DND-41 (cell line): ENCODE results near the gene CCDC178.

Experiments used
- ATAC-seq: fragments of 200-7000 bp; cut with Tn5 transposase; 3 replicates; pipeline ENCODE4 v1.9.1; 2021; ENCODE audit warnings: low read depth; ENCODE audit not compliant: insufficient read depth
- DNase-seq: peaks from one replicate; pipeline ENCODE4 v3.0.0-alpha.2; 2020
- H2AFZ ChIP-seq: 2 replicates; pipeline ENCODE4 v1.6.0; 2012; ENCODE audit warnings: low read depth, low read length
- H3K27ac ChIP-seq: 2 replicates; pipeline ENCODE4 v1.5.1; 2012; ENCODE audit warnings: low read length, inconsistent platforms
- H3K27me3 ChIP-seq: fragments of 200-600 bp; sonication (generic); 2 replicates; pipeline ENCODE4 v1.6.0; 2012; ENCODE audit warnings: low read length, mild to moderate bottlenecking, inconsistent platforms; ENCODE audit not compliant: insufficient read depth, poor library complexity
- H3K36me3 ChIP-seq: 2 replicates; pipeline ENCODE4 v1.5.1; 2012; ENCODE audit warnings: low read length, inconsistent platforms; ENCODE audit not compliant: insufficient read depth
- H3K4me1 ChIP-seq: 2 replicates; pipeline ENCODE4 v1.5.1; 2012; ENCODE audit warnings: mild to moderate bottlenecking, low read length; ENCODE audit not compliant: insufficient read depth
- H3K4me2 ChIP-seq: 2 replicates; pipeline ENCODE4 v1.6.0; 2012; ENCODE audit warnings: mild to moderate bottlenecking, moderate library complexity, low read length, inconsistent platforms; ENCODE audit not compliant: insufficient read depth
- H3K4me3 ChIP-seq, 2 experiments: fragments of 200-600 bp in 1 of 2; shearing (Covaris generic) in 1 of 2; 2 replicates each; pipeline ENCODE4 v1.5.1; 2012 to 2016; ENCODE audit warnings: inconsistent platforms in 2 of 2, low read length in 2 of 2, mild to moderate bottlenecking in 2 of 2, low read depth in 1 of 2, moderate library complexity in 1 of 2
- H3K79me2 ChIP-seq: 2 replicates; pipeline ENCODE4 v1.6.0; 2012; ENCODE audit warnings: low read length, inconsistent platforms; ENCODE audit not compliant: insufficient read depth
- H3K9ac ChIP-seq: 2 replicates; pipeline ENCODE4 v1.6.0; 2012; ENCODE audit warnings: low read depth, mild to moderate bottlenecking, inconsistent platforms, low read length, moderate library complexity
- H3K9me3 ChIP-seq: 2 replicates; pipeline ENCODE4 v1.5.1; 2012; ENCODE audit warnings: low read length, moderate library complexity, mild to moderate bottlenecking, inconsistent platforms; ENCODE audit not compliant: insufficient read depth, severe bottlenecking
- H4K20me1 ChIP-seq: 2 replicates; pipeline ENCODE4 v1.6.0; 2012; ENCODE audit warnings: low read length; ENCODE audit not compliant: insufficient read depth
- EZH2 ChIP-seq: IDR thresholded peaks from 3 replicates; pipeline ENCODE4 v1.6.1; 2012; ENCODE audit warnings: borderline replicate concordance, low read depth, mild to moderate bottlenecking, moderate library complexity, low read length, inconsistent platforms; ENCODE audit not compliant: severe bottlenecking
- TF ChIP-seq, protein P1 (sequence below): IDR thresholded peaks from 2 replicates; pipeline ENCODE4 v1.5.1; 2012; ENCODE audit warnings: borderline replicate concordance, low read length, moderate library complexity, mild to moderate bottlenecking; ENCODE audit not compliant: poor library complexity, severe bottlenecking; ENCODE audit errors: extremely low read depth

Gene CCDC178

DNA sequence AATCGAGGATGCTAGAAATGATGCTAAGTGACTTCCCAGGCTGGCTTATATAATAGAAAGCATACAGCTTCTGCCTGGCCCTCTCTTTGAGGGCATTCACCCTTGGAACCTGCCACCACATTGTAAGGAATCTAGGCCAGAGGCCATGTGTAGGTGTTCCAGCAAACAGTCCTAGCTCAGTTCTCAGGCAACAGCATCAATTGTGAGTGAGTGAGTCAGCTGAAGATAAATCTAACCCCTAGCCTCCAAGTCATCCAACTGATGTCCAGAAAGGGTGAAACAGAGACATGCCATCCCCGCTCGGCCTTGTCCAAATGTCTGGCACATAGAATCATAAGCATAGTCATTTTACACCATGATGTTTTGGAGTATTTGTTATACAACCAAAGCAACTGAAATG is 343.4 kb downstream of the CCDC178 start:
- Histone ChIP-seq H3K4me2 (no peak overlapping the region), H3K9ac (no peak overlapping the region), H3K79me2 (no peaks in the 10 kb centered on the region), H3K9me3 (no peaks in the 10 kb centered on the region), H3K27ac (no peak overlapping the region), H4K20me1 (no peaks in the 10 kb centered on the region), H3K4me3 (no peak overlapping the region), H2AFZ (no peak overlapping the region), H3K36me3 (no peaks in the 10 kb centered on the region), H3K4me1 (no peaks in the 10 kb centered on the region), H3K27me3 (no peaks in the 10 kb centered on the region)
- ATAC-seq (no peak), DNase-seq (no peak)
- TF ChIP-seq, protein P1, sequence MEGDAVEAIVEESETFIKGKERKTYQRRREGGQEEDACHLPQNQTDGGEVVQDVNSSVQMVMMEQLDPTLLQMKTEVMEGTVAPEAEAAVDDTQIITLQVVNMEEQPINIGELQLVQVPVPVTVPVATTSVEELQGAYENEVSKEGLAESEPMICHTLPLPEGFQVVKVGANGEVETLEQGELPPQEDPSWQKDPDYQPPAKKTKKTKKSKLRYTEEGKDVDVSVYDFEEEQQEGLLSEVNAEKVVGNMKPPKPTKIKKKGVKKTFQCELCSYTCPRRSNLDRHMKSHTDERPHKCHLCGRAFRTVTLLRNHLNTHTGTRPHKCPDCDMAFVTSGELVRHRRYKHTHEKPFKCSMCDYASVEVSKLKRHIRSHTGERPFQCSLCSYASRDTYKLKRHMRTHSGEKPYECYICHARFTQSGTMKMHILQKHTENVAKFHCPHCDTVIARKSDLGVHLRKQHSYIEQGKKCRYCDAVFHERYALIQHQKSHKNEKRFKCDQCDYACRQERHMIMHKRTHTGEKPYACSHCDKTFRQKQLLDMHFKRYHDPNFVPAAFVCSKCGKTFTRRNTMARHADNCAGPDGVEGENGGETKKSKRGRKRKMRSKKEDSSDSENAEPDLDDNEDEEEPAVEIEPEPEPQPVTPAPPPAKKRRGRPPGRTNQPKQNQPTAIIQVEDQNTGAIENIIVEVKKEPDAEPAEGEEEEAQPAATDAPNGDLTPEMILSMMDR = no peak
- TF ChIP-seq EZH2 = no peak

DNA sequence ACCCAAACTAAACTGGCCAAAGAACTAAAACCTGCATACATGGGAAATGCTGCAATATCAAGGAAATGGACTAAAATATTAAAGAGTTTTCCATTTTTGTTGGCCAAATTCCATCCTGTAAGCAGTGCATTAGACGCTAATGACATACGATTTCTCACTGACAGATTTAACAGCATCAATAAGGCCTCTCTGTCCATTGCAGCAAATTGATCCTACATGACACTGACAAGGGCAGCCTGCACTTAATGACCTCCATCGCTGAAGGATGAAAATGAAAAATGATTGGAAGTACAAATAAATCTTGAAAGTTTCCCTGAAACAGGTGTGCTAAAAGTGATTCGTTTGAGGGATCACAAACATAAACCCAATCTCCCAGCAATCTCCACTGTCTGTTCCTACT is 350.1 kb downstream of the CCDC178 start:
- H3K79me2 ChIP-seq = no peaks in the 10 kb centered on the region
- TF ChIP-seq, protein P1 = no peak
- no peak for TF ChIP-seq EZH2
- no peak overlapping the region for H3K9ac ChIP-seq
- no peak overlapping the region for H2AFZ ChIP-seq
- no peaks in the 10 kb centered on the region for H3K36me3 ChIP-seq
- no peak overlapping the region for H3K27ac ChIP-seq
- no peaks in the 10 kb centered on the region for H3K27me3 ChIP-seq
- ATAC-seq (no peak), DNase-seq (no peak)
- H4K20me1 ChIP-seq = no peaks in the 10 kb centered on the region
- H3K9me3 ChIP-seq = no peaks in the 10 kb centered on the region
- no peak overlapping the region for H3K4me3 ChIP-seq
- no peak overlapping the region for H3K4me2 ChIP-seq
- no peaks in the 10 kb centered on the region for H3K4me1 ChIP-seq

DNA sequence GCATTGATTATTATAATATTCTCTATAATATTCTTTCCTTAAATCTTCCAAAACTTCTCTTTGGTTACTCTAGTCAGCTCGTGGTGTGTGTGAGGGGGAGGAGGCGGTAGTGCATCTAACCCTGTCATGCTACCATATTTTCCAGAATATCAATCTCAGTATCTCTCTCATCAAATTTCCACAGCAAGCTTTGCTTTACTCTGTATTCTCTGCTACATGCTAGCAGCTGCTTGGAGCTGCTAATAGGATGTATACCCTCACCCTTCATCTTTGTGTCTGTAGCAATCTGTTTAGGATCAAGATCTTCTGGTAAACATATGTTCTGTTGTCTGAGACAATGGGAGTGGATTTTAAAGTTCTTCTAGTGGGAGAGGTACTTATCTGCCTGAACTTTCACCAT is 363.9 kb downstream of the CCDC178 start:
- H2AFZ ChIP-seq = no peak overlapping the region
- H3K4me3 ChIP-seq = no peak overlapping the region
- no peak overlapping the region for H3K4me2 ChIP-seq

More for the DNA sequence above, 363.9 kb downstream of the CCDC178 start:
- no peak for DNase-seq
- Histone ChIP-seq H4K20me1 (no peaks in the 10 kb centered on the region), H3K9me3 (no peaks in the 10 kb centered on the region), H3K4me1 (no peaks in the 10 kb centered on the region), H3K9ac (no peak overlapping the region), H3K27me3 (no peaks in the 10 kb centered on the region), H3K79me2 (no peaks in the 10 kb centered on the region), H3K36me3 (no peaks in the 10 kb centered on the region), H3K27ac (no peak overlapping the region)
- no peak for ATAC-seq
- TF ChIP-seq, protein P1 = no peak
- no peak for TF ChIP-seq EZH2
